Measurements from ENCODE around the gene COL5A1.

The COL5A1 gene

GRCh38 chr9:134747951-134748489, 106.4 kb downstream of the COL5A1 start:
- Mint-ChIP-seq H3K36me3 (ENCODE audit: low read depth) (no peaks in the 10 kb centered on the region), H3K9me3 (peaks cover 8% of the 10 kb centered on the region), H3K27me3 (ENCODE audit: low read depth) (no peaks in the 10 kb centered on the region), H3K27ac (no peak overlapping the region), H3K4me1 (ENCODE audit: low read depth) (no peaks in the 10 kb centered on the region), H3K4me3 (no peak overlapping the region)

- Mint-ChIP-seq H3K4me3 (no peak overlapping the region), H3K4me1 (ENCODE audit: low read depth) (no peaks in the 10 kb centered on the region)
Observed at GRCh38 chr9:134748591-134748990, 107.0 kb downstream of the COL5A1 start.

GRCh38 chr9:134750450-134751155, 109.0 kb downstream of the COL5A1 start:
- Mint-ChIP-seq H3K4me1 (ENCODE audit: low read depth) (no peaks in the 10 kb centered on the region), H3K4me3 (no peak overlapping the region), H3K9me3 (peaks cover 8% of the 10 kb centered on the region)

More at GRCh38 chr9:134748591-134748990, 107.0 kb downstream of the COL5A1 start:
- Mint-ChIP-seq H3K36me3 (ENCODE audit: low read depth) (no peaks in the 10 kb centered on the region), H3K27ac (no peak overlapping the region), H3K27me3 (ENCODE audit: low read depth) (no peaks in the 10 kb centered on the region), H3K9me3 (peaks cover 8% of the 10 kb centered on the region)

GRCh38 chr9:134751622-134752021, 110.0 kb downstream of the COL5A1 start:
- H3K4me1 Mint-ChIP-seq (ENCODE audit: low read depth): no peaks in the 10 kb centered on the region
- H3K4me3 Mint-ChIP-seq: no peak overlapping the region
- peaks cover 8% of the 10 kb centered on the region for H3K9me3 Mint-ChIP-seq
- no peak overlapping the region for H3K27ac Mint-ChIP-seq
- H3K27me3 Mint-ChIP-seq (ENCODE audit: low read depth): no peaks in the 10 kb centered on the region
- no peaks in the 10 kb centered on the region for H3K36me3 Mint-ChIP-seq (ENCODE audit: low read depth)

More at GRCh38 chr9:134750450-134751155, 109.0 kb downstream of the COL5A1 start:
- H3K27ac Mint-ChIP-seq: no peak overlapping the region
- no peaks in the 10 kb centered on the region for H3K27me3 Mint-ChIP-seq (ENCODE audit: low read depth)
- H3K36me3 Mint-ChIP-seq (ENCODE audit: low read depth): no peaks in the 10 kb centered on the region

GRCh38 chr9:134752471-134753168, 111.0 kb downstream of the COL5A1 start:
- no peak overlapping the region for H3K4me3 Mint-ChIP-seq
- H3K4me1 Mint-ChIP-seq (ENCODE audit: low read depth): no peaks in the 10 kb centered on the region
- H3K27ac Mint-ChIP-seq: no peak overlapping the region
- peaks cover 8% of the 10 kb centered on the region for H3K9me3 Mint-ChIP-seq
- H3K36me3 Mint-ChIP-seq (ENCODE audit: low read depth): no peaks in the 10 kb centered on the region
- H3K27me3 Mint-ChIP-seq (ENCODE audit: low read depth): no peaks in the 10 kb centered on the region

- Mint-ChIP-seq H3K4me3 (no peak overlapping the region), H3K36me3 (ENCODE audit: low read depth) (no peaks in the 10 kb centered on the region), H3K27ac (no peak overlapping the region), H3K27me3 (ENCODE audit: low read depth) (no peaks in the 10 kb centered on the region), H3K9me3 (peaks cover 6% of the 10 kb centered on the region), H3K4me1 (ENCODE audit: low read depth) (no peaks in the 10 kb centered on the region)
Observed at GRCh38 chr9:134753191-134753590, 111.6 kb downstream of the COL5A1 start.

GRCh38 chr9:134755221-134755907, 113.8 kb downstream of the COL5A1 start:
- H3K36me3 Mint-ChIP-seq (ENCODE audit: low read depth): no peaks in the 10 kb centered on the region
- no peak overlapping the region for H3K4me3 Mint-ChIP-seq
- no peaks in the 10 kb centered on the region for H3K4me1 Mint-ChIP-seq (ENCODE audit: low read depth)
- peaks cover 6% of the 10 kb centered on the region for H3K9me3 Mint-ChIP-seq
- no peak overlapping the region for H3K27ac Mint-ChIP-seq
- H3K27me3 Mint-ChIP-seq (ENCODE audit: low read depth): no peaks in the 10 kb centered on the region

GRCh38 chr9:134756098-134756497, 114.5 kb downstream of the COL5A1 start:
- no peak overlapping the region for H3K27ac Mint-ChIP-seq
- no peak overlapping the region for H3K4me3 Mint-ChIP-seq
- no peaks in the 10 kb centered on the region for H3K4me1 Mint-ChIP-seq (ENCODE audit: low read depth)
- no peaks in the 10 kb centered on the region for H3K27me3 Mint-ChIP-seq (ENCODE audit: low read depth)
- H3K9me3 Mint-ChIP-seq: peaks cover 13% of the 10 kb centered on the region
- H3K36me3 Mint-ChIP-seq (ENCODE audit: low read depth): no peaks in the 10 kb centered on the region

GRCh38 chr9:134757216-134757975, 115.8 kb downstream of the COL5A1 start:
- Mint-ChIP-seq H3K27ac (no peak overlapping the region), H3K36me3 (ENCODE audit: low read depth) (no peaks in the 10 kb centered on the region), H3K27me3 (ENCODE audit: low read depth) (no peaks in the 10 kb centered on the region), H3K4me3 (no peak overlapping the region), H3K4me1 (ENCODE audit: low read depth) (no peaks in the 10 kb centered on the region), H3K9me3 (peaks cover 16% of the 10 kb centered on the region)

GRCh38 chr9:134758949-134759607, 117.5 kb downstream of the COL5A1 start:
- Mint-ChIP-seq H3K4me1 (ENCODE audit: low read depth) (no peaks in the 10 kb centered on the region), H3K27me3 (ENCODE audit: low read depth) (no peaks in the 10 kb centered on the region), H3K4me3 (no peak overlapping the region), H3K27ac (no peak overlapping the region), H3K9me3 (peaks cover 16% of the 10 kb centered on the region), H3K36me3 (ENCODE audit: low read depth) (no peaks in the 10 kb centered on the region)

GRCh38 chr9:134759913-134760312, 118.3 kb downstream of the COL5A1 start:
- H3K4me3 Mint-ChIP-seq: no peak overlapping the region
- H3K36me3 Mint-ChIP-seq (ENCODE audit: low read depth): no peaks in the 10 kb centered on the region
- peaks cover 16% of the 10 kb centered on the region for H3K9me3 Mint-ChIP-seq
- H3K27ac Mint-ChIP-seq: no peak overlapping the region
- H3K4me1 Mint-ChIP-seq (ENCODE audit: low read depth): no peaks in the 10 kb centered on the region
- H3K27me3 Mint-ChIP-seq (ENCODE audit: low read depth): no peaks in the 10 kb centered on the region

GRCh38 chr9:134760750-134761420, 119.3 kb downstream of the COL5A1 start:
- Mint-ChIP-seq H3K36me3 (ENCODE audit: low read depth) (no peaks in the 10 kb centered on the region), H3K4me3 (no peak overlapping the region), H3K4me1 (ENCODE audit: low read depth) (no peaks in the 10 kb centered on the region), H3K27ac (no peak overlapping the region), H3K9me3 (peaks cover 16% of the 10 kb centered on the region), H3K27me3 (ENCODE audit: low read depth) (no peaks in the 10 kb centered on the region)

- Mint-ChIP-seq H3K4me1 (ENCODE audit: low read depth) (no peaks in the 10 kb centered on the region), H3K4me3 (no peak overlapping the region), H3K36me3 (ENCODE audit: low read depth) (no peaks in the 10 kb centered on the region), H3K27ac (no peak overlapping the region), H3K9me3 (peaks cover 10% of the 10 kb centered on the region), H3K27me3 (ENCODE audit: low read depth) (no peaks in the 10 kb centered on the region)
Observed at GRCh38 chr9:134764473-134765269, 123.1 kb downstream of the COL5A1 start.
